IMR-90 (cell line): ENCODE data around the gene PGPEP1. TPM values are rescaled to one million over a fixed set of nuclear protein-coding genes. Genes with fewer than 3 reads are reported as not detected.

Source experiments
- ATAC-seq: fragments of 200-7000 bp; cut with Tn5 transposase; 2 replicates; pipeline ENCODE4 v1.9.1; 2020; ENCODE audit warnings: low read depth, mild to moderate bottlenecking, moderate library complexity
- BruUV-seq: library from RNA; stranded (reverse); fragments of 400-500 nt; replicated peaks from 2 replicates; lab custom pipeline; 2021; lab: Mats Ljungman, UMichigan
- CTCF ChIA-PET: fragments of 300-600 bp; formaldehyde crosslinking; extraction: SDS; loops from one replicate; lab custom pipeline; 2021; ENCODE audit warnings: antibody characterized with exemption; lab: Yijun Ruan, JAX
- POLR2A ChIA-PET: fragments of 300-600 bp; sonication (Branson Sonifier 250); formaldehyde crosslinking; loops from one replicate; lab custom pipeline; 2022; ENCODE audit warnings: antibody characterized with exemption; ENCODE audit not compliant: unreplicated experiment; lab: Charles Lee
- DNase-seq: peaks from one replicate; pipeline ENCODE4 v3.0.0; 2013
- H2AFZ ChIP-seq: replicated peaks from 2 replicates; pipeline ENCODE3; 2013; ENCODE audit warnings: low read length, mild to moderate bottlenecking; ENCODE audit not compliant: poor library complexity
- H2AK5ac ChIP-seq: 2 replicates; pipeline ENCODE4 v1.6.1; 2013; ENCODE audit warnings: low read depth, low read length, inconsistent platforms
- H2AK9ac ChIP-seq: replicated peaks from 2 replicates; pipeline ENCODE3; 2013; ENCODE audit warnings: mild to moderate bottlenecking, low read depth, low read length, moderate library complexity; ENCODE audit not compliant: poor library complexity
- H2BK120ac ChIP-seq: 2 replicates; pipeline ENCODE4 v1.6.1; 2013; ENCODE audit warnings: low read depth, low read length, inconsistent platforms
- H2BK15ac ChIP-seq: 3 replicates; pipeline ENCODE4 v1.6.1; 2013; ENCODE audit warnings: low read depth, low read length, inconsistent platforms
- H2BK20ac ChIP-seq: 2 replicates; pipeline ENCODE4 v1.6.1; 2013; ENCODE audit warnings: low read depth, mild to moderate bottlenecking, inconsistent platforms, low read length, moderate library complexity
- H2BK5ac ChIP-seq: 2 replicates; pipeline ENCODE4 v1.6.1; 2013; ENCODE audit warnings: mild to moderate bottlenecking, low read depth, low read length, inconsistent platforms; ENCODE audit not compliant: poor library complexity, severe bottlenecking
- H3K14ac ChIP-seq: replicated peaks from 2 replicates; pipeline ENCODE4 v1.6.1; 2013; ENCODE audit warnings: low read depth, low read length, inconsistent platforms
- H3K18ac ChIP-seq: 2 replicates; pipeline ENCODE4 v1.6.1; 2013; ENCODE audit warnings: low read depth, low read length, control low read depth
- H3K23ac ChIP-seq: 2 replicates; pipeline ENCODE4 v1.6.1; 2013; ENCODE audit warnings: low read depth, low read length, inconsistent platforms
- H3K27ac ChIP-seq: 2 replicates; pipeline ENCODE4 v1.5.1; 2013; ENCODE audit warnings: mild to moderate bottlenecking, control low read depth, low read length; ENCODE audit not compliant: insufficient read depth
- H3K27me3 ChIP-seq: 2 replicates; pipeline ENCODE4 v1.6.1; 2013; ENCODE audit warnings: low read length; ENCODE audit not compliant: control insufficient read depth, insufficient read depth
- H3K36me3 ChIP-seq: 2 replicates; pipeline ENCODE4 v1.6.1; 2013; ENCODE audit warnings: low read length, mixed read lengths; ENCODE audit not compliant: control insufficient read depth, insufficient read depth
- H3K4ac ChIP-seq: 2 replicates; pipeline ENCODE4 v1.6.1; 2013; ENCODE audit warnings: low read depth, low read length, inconsistent platforms
- H3K4me1 ChIP-seq: 2 replicates; pipeline ENCODE4 v1.6.1; 2013; ENCODE audit warnings: low read length, mixed read lengths; ENCODE audit not compliant: control insufficient read depth, insufficient read depth
- H3K4me2 ChIP-seq: 2 replicates; pipeline ENCODE4 v1.6.1; 2013; ENCODE audit warnings: low read depth, mild to moderate bottlenecking, control low read depth, low read length, moderate library complexity
- H3K4me3 ChIP-seq: 2 replicates; pipeline ENCODE4 v1.5.1; 2013; ENCODE audit warnings: low read depth, mild to moderate bottlenecking, control low read depth, low read length, moderate library complexity; ENCODE audit not compliant: insufficient read depth
- H3K56ac ChIP-seq: 2 replicates; pipeline ENCODE4 v1.6.1; 2013; ENCODE audit warnings: low read length, inconsistent platforms; ENCODE audit not compliant: insufficient read depth; ENCODE audit errors: extremely low read depth
- H3K79me1 ChIP-seq, 2 experiments: 2 replicates each; pipeline ENCODE4 v1.6.1; 2013; ENCODE audit warnings: low read length in 2 of 2, inconsistent platforms in 1 of 2, low read depth in 1 of 2
- H3K9ac ChIP-seq: 2 replicates; pipeline ENCODE4 v1.6.1; 2013; ENCODE audit warnings: low read depth, low read length, control low read depth
- H3K9me1 ChIP-seq: 2 replicates; pipeline ENCODE4 v1.6.1; 2013; ENCODE audit warnings: low read length, inconsistent platforms; ENCODE audit not compliant: insufficient read depth
- H3K9me3 ChIP-seq: 2 replicates; pipeline ENCODE4 v1.6.1; 2013; ENCODE audit warnings: low read length; ENCODE audit not compliant: control insufficient read depth, insufficient read depth
- H4K20me1 ChIP-seq: 2 replicates; pipeline ENCODE4 v1.6.1; 2013; ENCODE audit warnings: low read length, inconsistent platforms; ENCODE audit not compliant: insufficient read depth
- H4K5ac ChIP-seq: 2 replicates; pipeline ENCODE4 v1.6.1; 2013; ENCODE audit warnings: mild to moderate bottlenecking, low read depth, low read length, control low read depth
- H4K8ac ChIP-seq, 2 experiments: 2 replicates each; pipeline ENCODE4 v1.6.1; 2013; ENCODE audit warnings: low read depth in 2 of 2, low read length in 2 of 2, control low read depth in 1 of 2, inconsistent platforms in 1 of 2
- H4K91ac ChIP-seq: 2 replicates; pipeline ENCODE4 v1.6.1; 2013; ENCODE audit warnings: low read depth, low read length, inconsistent platforms; ENCODE audit not compliant: insufficient read depth
- CHD1 ChIP-seq: IDR thresholded peaks from 2 replicates; pipeline ENCODE4 v1.6.1; 2012; ENCODE audit warnings: low read depth, low read length, improper control_type of control experiment
- ELK1 ChIP-seq: fragments of 150-350 bp; IDR thresholded peaks from 2 replicates; pipeline ENCODE4 v1.6.1; 2016; ENCODE audit warnings: low read depth, mild to moderate bottlenecking, low read length, moderate library complexity, borderline replicate concordance
- RCOR1 ChIP-seq: IDR thresholded peaks from 2 replicates; pipeline ENCODE4 v1.6.1; 2012; ENCODE audit warnings: mild to moderate bottlenecking, low read length, improper control_type of control experiment; ENCODE audit not compliant: insufficient replicate concordance
- WGBS, 2 experiments: methylation state at CpG; one replicate each; pipeline versions ENCODE4 v1.1.5 to v1.1.7; 2013; ENCODE audit warnings: missing lambda C conversion rate in 2 of 2; ENCODE audit not compliant: insufficient read length in 1 of 2; ENCODE audit errors: extremely low coverage in 2 of 2; 5-methylcytosine and 5-hydroxymethylcytosine counted together
- dilution Hi-C: fragments of 300-500 bp; cut with HindIII; formaldehyde crosslinking; loops from one replicate; pipeline ENCODE4 v1.14.3; 2018; ENCODE audit warnings: low sequenced_read_pairs; ENCODE audit not compliant: unreplicated experiment
- in situ Hi-C: fragments of 300-500 bp; cut with MboI; formaldehyde crosslinking; loops from 3 replicates; pipeline ENCODE4 v1.14.3; 2019; ENCODE audit warnings: low sequenced_read_pairs, inconsistent platforms, mixed read lengths
- intact Hi-C: fragments of 100-400 bp; cut with micrococcal nuclease; formaldehyde crosslinking; loops from 2 replicates; pipeline ENCODE4 v1.10.0; 2022
- polyA plus RNA-seq, 3 experiments: library from polyadenylated mRNA; depleted of rRNA; stranded (reverse); fragments of >200 nt; gene quantifications; 2 replicates each; pipeline ENCODE4 v1.2.3, GENCODE V29; 2012; ENCODE audit warnings: low replicate concordance in 1 of 3
- total RNA-seq: library from RNA; depleted of rRNA; stranded (reverse); fragments of >200 nt; gene quantifications from 2 replicates; pipeline ENCODE4 v1.2.3, GENCODE V29; 2012

The PGPEP1 gene
- total and polyA plus RNA-seq, 2 of the 4 experiments (the other 2 are of a cell fraction), result 11.8 to 14.3 TPM

DNA sequence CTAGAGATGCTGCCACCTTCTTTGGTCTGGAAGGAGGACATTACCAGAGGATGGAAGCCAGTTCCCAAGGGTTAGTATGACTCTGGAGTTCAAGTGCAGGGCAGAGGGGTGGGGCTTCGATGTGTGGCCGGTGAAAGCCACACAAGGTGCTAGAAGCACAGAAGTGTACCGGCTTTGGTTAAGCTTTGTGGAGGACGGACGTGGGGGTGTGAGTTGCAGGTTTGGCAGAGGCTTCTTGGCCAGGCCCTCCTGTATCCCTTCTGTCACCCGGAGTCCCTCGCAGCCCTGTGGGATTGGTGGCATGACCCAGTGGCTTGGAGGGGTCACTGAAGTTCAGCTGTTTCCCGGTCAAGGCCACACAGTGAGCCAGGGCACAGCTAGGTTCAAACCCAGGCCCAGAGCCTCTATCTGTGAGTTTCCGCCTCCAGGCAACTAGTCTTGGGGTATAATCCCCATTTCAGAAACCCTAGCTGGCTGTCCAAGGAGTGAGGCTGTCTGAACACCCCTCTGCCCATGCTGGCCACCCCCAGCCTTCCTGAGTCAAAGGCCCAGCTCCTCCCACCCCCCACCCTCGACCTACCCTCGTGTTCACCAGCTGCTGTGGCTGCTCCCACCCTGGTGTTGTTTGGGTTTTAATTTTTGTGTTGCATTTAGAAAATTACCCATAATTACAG is 74.2 kb downstream of the PGPEP1 start (continued):
- TF ChIP-seq RCOR1 (no peak), CHD1 (no peak)

- Histone ChIP-seq H2AK5ac (peak overlapping the region; percentile 94), H2BK20ac (peak overlapping the region; percentile 22; the same call in 1 of the 2 replicates), H2AFZ (peak overlapping the region; percentile 98), H3K56ac (peak overlapping the region; percentile 48), H4K5ac (peak overlapping the region; percentile 62), H2BK15ac (peak overlapping the region; percentile 81; the same call in 1 of the 3 replicates), H2BK5ac (peak overlapping the region; percentile 44), H3K18ac (peak overlapping the region; percentile 22), H4K20me1 (peaks cover 4% of the 10 kb centered on the region; the same call in 1 of the 2 replicates), H3K79me1 (peaks cover 0 to 20% of the 10 kb centered on the region in 2 experiments; a peak in 2 of 4 replicates), H3K9me1 (peaks cover 16% of the 10 kb centered on the region; the same call in 1 of the 2 replicates), H2AK9ac (peak overlapping the region; percentile 96), H3K27ac (peak overlapping the region; percentile 78), H3K14ac (peak overlapping the region; percentile 88), H3K9ac (peak overlapping the region; percentile 50), H2BK120ac (peak overlapping the region; percentile 83), H3K9me3 (no peaks in the 10 kb centered on the region), H4K8ac (peak overlapping the region; percentile 88 to 96), H3K23ac (peak overlapping the region; percentile 86), H3K27me3 (no peaks in the 10 kb centered on the region), H3K4me1 (peaks cover 34% of the 10 kb centered on the region), H3K36me3 (no peaks in the 10 kb centered on the region), H3K4ac (peak overlapping the region; percentile 97), H4K91ac (peak overlapping the region; percentile 89), H3K4me2 (peak overlapping the region; percentile 27), H3K4me3 (peak overlapping the region; percentile 19)
- dilution Hi-C loops, result no loop called here
- TF ChIP-seq ELK1, result no peak
- no TSS peak for BruUV-seq
- ATAC-seq (peak; percentile 2), DNase-seq (peak; percentile 66)
- no CpG with 5 or more reads among the region's 25 CpGs for WGBS, 2 experiments
- POLR2A ChIA-PET, result no interaction called here
- in situ Hi-C loops, result loop anchor here (10.0 kb wide), 2 partner anchors 221 to 301 kb away; partner anchors contain the start of gene MPV17L2
- intact Hi-C loops, result loop anchor here (5.0 to 10.0 kb wide), 2 partner anchors 138 to 211 kb away; partner anchors contain the start of gene RAB3A
- CTCF ChIA-PET, result interaction anchor here (1.3 to 1.5 kb wide), 2 partner anchors 36 to 136 kb away, joined by 3 to 5 read pairs; no protein-coding TSS in a partner anchor
Observed at GRCh38 chr19:18415178-18415867, 74.9 kb downstream of the PGPEP1 start.
